HG03139 (cell line): ENCODE results near the gene RNU6-1.

ENCODE experiments used
- ATAC-seq: cut with Tn5 transposase; IDR thresholded peaks from one replicate; pipeline ENCODE4 v1.9.1; 2021; ENCODE audit not compliant: unreplicated experiment

Gene RNU6-1

DNA sequence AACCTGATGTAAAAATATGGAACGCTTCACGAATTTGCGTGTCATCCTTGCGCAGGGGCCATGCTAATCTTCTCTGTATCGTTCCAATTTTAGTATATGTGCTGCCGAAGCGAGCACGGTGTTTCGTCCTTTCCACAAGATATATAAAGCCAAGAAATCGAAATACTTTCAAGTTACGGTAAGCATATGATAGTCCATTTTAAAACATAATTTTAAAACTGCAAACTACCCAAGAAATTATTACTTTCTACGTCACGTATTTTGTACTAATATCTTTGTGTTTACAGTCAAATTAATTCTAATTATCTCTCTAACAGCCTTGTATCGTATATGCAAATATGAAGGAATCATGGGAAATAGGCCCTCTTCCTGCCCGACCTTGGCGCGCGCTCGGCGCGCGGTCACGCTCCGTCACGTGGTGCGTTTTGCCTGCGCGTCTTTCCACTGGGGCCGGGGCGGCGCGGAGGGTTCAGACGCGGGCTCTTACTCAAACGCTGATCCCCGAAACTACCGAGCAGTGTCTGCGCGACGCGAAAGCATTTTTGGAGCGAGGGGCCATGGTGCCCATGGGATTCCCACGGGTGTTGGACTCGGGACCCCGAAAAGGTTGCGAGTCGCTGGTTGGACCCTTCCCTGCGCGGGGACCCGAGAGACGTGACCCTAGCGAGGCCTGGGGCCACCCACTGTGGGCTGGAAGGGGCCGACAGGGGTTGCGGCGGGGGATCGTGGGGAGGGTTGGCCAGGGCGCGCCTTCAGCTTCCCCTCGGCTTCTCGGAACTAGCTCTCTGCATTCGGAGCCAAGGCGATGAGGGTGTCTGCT, at the start of gene RNU6-1:
Gene RNU6-1 (minus strand): TSS at position 117 of the 820 bp plus-strand sequence.
- peak; percentile 70 for ATAC-seq

- ATAC-seq: no peak
Observed at GRCh38 chr15:67887776-67888175, 47.9 kb upstream of the RNU6-1 start.

DNA sequence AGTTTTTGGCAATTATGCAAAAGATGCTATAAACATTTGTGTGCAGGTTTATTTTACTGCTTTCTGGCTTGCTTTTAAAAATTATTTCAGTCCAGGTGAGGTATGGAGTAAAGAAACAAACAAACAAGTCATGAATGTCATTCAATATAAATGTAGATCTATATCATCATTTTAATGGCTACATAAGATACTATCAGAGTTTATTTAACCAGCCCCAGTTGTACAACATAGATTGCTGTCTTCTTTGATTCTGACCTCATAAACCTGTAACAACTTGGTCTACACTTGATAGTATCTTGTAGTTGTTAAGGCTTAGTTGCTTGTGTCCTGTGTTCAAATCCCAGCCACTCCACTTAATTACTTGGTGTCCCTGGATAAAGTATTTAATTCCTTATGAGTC, 46.0 kb upstream of the RNU6-1 start:
- no peak for ATAC-seq

DNA sequence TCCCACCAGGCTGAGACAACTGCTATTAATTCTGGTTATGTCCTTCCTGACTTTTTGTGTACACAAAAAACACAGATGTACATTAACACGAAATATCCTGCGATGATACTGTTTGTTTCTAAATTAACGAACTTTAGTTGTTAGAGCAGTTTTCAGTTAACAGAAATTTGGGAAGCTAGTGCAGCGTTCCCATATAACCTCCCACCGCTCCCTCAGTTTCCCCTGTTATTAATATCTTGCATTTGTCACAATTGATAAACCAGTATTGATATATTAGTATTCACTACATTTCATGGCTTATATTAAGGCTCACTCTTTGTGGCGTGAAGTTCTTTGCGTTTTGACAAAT, 45.3 kb upstream of the RNU6-1 start:
- no peak for ATAC-seq

GRCh38 chr15:67884514-67885174, 44.8 kb upstream of the RNU6-1 start:
- no peak for ATAC-seq

DNA sequence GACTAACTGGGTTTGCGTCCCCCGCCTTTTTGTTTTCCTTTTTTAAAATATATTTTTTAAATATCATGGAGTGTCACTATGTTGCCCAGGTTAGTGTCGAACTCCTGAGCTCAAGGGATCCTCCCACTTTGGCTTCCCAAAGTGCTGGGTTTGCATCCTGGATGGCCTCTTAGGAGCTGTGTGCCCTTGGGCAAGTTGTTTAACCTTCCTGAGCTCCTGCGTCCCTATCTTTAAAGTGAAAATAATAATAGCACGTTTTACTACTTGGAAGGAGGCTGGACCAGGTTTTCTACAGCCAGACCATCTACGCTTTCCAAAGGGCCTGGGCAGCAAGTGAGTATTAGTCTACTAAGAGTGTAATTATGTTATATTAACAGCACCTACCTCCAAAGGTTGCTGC, 44.2 kb upstream of the RNU6-1 start:
- ATAC-seq: no peak

DNA sequence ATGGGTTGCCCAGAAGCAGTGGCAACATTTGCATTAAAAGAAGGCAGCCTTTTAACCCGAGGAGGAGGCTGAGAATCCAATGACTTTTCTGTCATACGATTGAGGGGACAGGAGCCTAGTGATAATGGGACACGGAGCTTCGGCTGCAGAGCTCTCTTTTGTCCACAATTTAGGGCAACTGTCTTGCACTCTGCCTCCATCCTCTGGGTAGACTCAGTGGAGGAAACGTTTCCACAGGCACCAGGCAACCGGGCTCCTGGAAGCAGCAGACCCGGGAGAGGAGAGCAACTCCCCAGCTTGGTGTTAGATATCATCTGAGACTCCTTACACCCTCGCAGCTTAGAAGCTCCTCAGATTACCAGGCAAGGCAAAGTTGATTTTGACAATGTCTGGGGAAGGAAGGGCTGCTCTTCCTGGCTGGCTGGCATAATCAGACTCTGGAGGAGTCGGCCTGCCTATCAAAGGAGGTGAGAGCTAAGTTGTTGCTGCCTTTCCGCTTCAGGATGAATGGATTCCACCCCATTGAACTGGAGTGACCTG, 43.5 kb upstream of the RNU6-1 start:
- no peak for ATAC-seq

- no peak for ATAC-seq
Observed at GRCh38 chr15:67882487-67883233, 42.8 kb upstream of the RNU6-1 start.

- ATAC-seq: no peak
Observed at GRCh38 chr15:67880651-67881182, 40.9 kb upstream of the RNU6-1 start.

GRCh38 chr15:67879440-67880129, 39.7 kb upstream of the RNU6-1 start:
- no peak for ATAC-seq

DNA sequence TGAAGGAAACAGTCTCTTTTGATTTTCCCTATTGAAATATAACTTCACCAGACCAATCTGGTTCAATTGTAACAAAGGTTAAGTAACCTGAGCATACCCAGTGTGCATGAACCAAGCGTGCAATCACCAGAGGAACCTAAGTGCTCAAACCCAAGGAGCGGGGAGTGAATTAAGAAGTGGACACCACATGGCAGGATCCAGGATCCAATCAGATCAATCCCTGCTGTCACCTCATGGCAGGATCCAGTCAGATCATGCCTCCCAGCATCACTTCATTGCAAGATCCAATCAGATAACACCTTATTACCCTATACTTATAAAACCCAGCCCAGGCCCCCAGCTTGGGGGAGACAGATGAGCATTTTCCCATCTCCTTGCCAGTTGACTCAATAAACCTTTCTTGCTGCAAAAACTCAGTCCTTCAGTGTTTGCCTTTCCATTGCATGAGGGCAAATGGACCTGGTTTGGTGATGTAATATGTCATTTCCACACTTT, 38.9 kb upstream of the RNU6-1 start:
- no peak for ATAC-seq

DNA sequence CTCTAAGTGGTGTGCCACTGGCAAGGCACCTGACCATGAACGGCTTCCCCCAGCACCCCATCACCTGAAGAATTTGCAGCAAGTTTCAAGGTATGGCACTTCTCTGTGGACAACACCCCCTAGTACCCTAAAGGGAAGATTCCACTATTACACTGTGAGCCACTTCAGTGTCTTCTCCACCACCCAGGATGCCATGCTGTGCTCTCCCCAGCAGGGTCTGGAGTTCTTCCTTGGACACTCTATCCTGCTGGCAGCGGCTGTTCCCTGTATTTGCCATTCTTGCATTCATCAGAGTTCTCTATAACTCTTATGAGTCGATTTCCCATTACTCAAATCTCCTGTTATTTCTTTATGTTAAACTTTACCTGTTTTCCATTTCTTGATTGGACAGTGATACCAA, 33.9 kb upstream of the RNU6-1 start:
- ATAC-seq: no peak

DNA sequence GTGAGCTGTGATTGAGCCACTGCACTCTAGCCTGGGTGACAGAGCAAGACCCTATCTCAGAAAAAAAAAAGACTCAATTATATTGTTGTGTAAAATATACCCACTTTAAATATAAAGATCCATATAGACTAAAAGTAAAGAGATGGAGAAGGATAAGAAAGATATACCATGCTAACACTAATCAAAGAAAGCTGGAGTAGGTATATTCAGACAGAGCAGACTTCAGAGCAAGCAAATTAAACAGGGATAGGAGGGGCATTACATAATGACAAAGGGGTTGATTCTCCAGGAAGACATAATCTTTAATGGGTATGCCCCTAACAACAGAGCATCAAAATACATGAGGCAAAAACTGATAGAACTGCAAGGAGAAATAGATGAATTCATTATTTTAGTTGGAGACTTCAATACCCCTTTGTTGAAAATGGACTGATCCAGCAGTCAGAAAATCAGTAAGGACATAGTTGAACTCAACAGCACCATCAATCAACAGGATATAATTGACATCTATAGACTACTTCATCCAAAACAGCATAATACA, 31.1 kb upstream of the RNU6-1 start:
- no peak for ATAC-seq

GRCh38 chr15:67869701-67870100, 29.9 kb upstream of the RNU6-1 start:
- ATAC-seq: no peak

DNA sequence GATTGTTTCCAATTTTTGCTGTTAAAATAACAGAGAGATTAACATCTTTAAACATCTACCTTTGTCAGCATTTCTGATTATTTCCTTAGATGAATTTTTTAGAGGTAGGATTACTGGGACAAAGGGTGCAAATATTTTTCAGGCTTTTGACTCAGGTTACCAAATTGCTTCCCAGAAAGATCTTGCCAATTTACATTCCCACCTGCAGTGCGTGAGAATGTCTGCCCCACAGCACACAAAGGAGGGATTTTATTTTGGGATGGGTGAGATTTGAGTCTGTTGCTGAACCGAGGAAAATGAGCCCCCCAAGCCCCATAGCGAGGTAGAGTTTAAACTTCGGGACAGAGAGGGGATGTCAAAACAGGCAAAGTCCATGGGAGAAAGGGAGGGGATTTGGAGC, 25.9 kb upstream of the RNU6-1 start:
- no peak for ATAC-seq

DNA sequence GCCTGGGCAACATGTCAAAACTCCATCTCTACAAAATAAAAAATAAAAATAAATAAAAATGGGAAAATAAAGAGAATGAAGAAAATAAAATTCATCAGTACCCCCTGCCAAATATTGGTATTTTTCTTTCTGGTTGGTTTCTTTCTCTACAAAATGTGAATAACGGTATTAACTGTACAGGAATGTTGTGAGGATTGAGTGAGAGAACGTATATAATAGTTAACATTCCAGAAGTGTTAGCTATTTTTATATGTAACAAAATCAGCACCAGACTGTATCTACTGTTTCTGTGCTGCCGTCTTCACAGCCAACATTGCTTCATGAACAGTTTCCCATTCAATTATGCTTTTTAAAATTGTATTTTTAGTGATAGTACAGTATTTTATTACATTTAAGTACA, 25.5 kb upstream of the RNU6-1 start:
- no peak for ATAC-seq

GRCh38 chr15:67863442-67863987, 23.7 kb upstream of the RNU6-1 start:
- peak; percentile 64 for ATAC-seq

- peak; percentile 22 for ATAC-seq
Observed at GRCh38 chr15:67862750-67863441, 23.1 kb upstream of the RNU6-1 start.

GRCh38 chr15:67861983-67862382, 22.1 kb upstream of the RNU6-1 start:
- ATAC-seq: no peak
